Measurements from ENCODE around the gene ITGA5.

The ITGA5 gene

GRCh38 chr12:54409267-54409666 lies 9.8 kb downstream of the ITGA5 start:
- DNase-seq = no peak

GRCh38 chr12:54407183-54407905 lies 11.7 kb downstream of the ITGA5 start:
- no peak for DNase-seq

- no peak for DNase-seq
These were observed 13.5 kb downstream of the ITGA5 start for GRCh38 chr12:54405573-54405972.

- DNase-seq = no peak
These were observed 14.0 kb downstream of the ITGA5 start for GRCh38 chr12:54405106-54405505.

GRCh38 chr12:54404061-54405004 lies 14.7 kb downstream of the ITGA5 start:
- DNase-seq = peak; percentile 75

GRCh38 chr12:54401119-54401518 lies 17.9 kb downstream of the ITGA5 start:
- DNase-seq = no peak

- peak; percentile 91 for DNase-seq
These were observed 19.9 kb downstream of the ITGA5 start for GRCh38 chr12:54398995-54399793.

- DNase-seq = no peak
These were observed 20.8 kb downstream of the ITGA5 start for GRCh38 chr12:54398218-54398617.

- DNase-seq = no peak
These were observed 21.9 kb downstream of the ITGA5 start for GRCh38 chr12:54397157-54397556.

GRCh38 chr12:54395545-54395944 lies 23.5 kb downstream of the ITGA5 start:
- no peak for DNase-seq

- no peak for DNase-seq
These were observed 24.1 kb downstream of the ITGA5 start for GRCh38 chr12:54394986-54395385.

- DNase-seq = peak; percentile 61
These were observed 24.8 kb downstream of the ITGA5 start for GRCh38 chr12:54394281-54394719.

GRCh38 chr12:54393743-54394142 lies 25.3 kb downstream of the ITGA5 start:
- no peak for DNase-seq

GRCh38 chr12:54393207-54393609 lies 25.9 kb downstream of the ITGA5 start:
- DNase-seq = no peak

GRCh38 chr12:54392485-54393206 lies 26.4 kb downstream of the ITGA5 start:
- no peak for DNase-seq

GRCh38 chr12:54390668-54391551 lies 28.2 kb downstream of the ITGA5 start:
- DNase-seq = peak; percentile 85

GRCh38 chr12:54390176-54390667 lies 28.8 kb downstream of the ITGA5 start:
- DNase-seq = no peak

GRCh38 chr12:54389607-54390175 lies 29.4 kb downstream of the ITGA5 start:
- DNase-seq = no peak

- no peak for DNase-seq
These were observed 29.9 kb downstream of the ITGA5 start for GRCh38 chr12:54389134-54389508.

- DNase-seq = no peak
These were observed 30.6 kb downstream of the ITGA5 start for GRCh38 chr12:54388237-54389133.
